Left kidney (tissue), 8 donors: ENCODE measurements around the gene FOXA1. TPM values are rescaled to one million over a fixed set of nuclear protein-coding genes. Genes with fewer than 3 reads are reported as not detected.

Experiments used
- DNase-seq: peaks from one replicate; pipeline ENCODE4 v3.0.0-alpha.2; 2013
- long read RNA-seq, 8 donors: transcript quantifications; one replicate each; lab custom pipeline, GENCODE V29; 2026
- polyA plus RNA-seq: library from polyadenylated mRNA; unstranded; fragments of 120-200 nt; gene quantifications from one replicate; pipeline ENCODE4 v1.2.1, GENCODE V29; 2013; ENCODE audit not compliant: insufficient read length

FOXA1 gene
- 3.2 TPM for polyA plus RNA-seq
- long read RNA-seq, donor 1, partial matches to known transcripts, result 0 of 1 reads
- long read RNA-seq, donor 1, other reads (novel, unspliced or antisense), result 0 of 1 reads
- long read RNA-seq, donor 2, partial matches to known transcripts, result 0 of 1 reads
- long read RNA-seq, donor 2, other reads (novel, unspliced or antisense), result 0 of 1 reads
- long read RNA-seq, donor 3, partial matches to known transcripts, result 0 of 2 reads
- long read RNA-seq, donor 3, other reads (novel, unspliced or antisense), result 0 of 2 reads
- long read RNA-seq, donor 4, result 0 reads
- long read RNA-seq, donor 5, partial matches to known transcripts, result 0 of 5 reads
- long read RNA-seq, donor 5, other reads (novel, unspliced or antisense), result 0 of 5 reads
- long read RNA-seq, donor 6, result 0 reads
- long read RNA-seq, donor 7, partial matches to known transcripts, result 0 of 1 reads
- long read RNA-seq, donor 7, other reads (novel, unspliced or antisense), result 0 of 1 reads
- long read RNA-seq, donor 8, partial matches to known transcripts, result 0 of 2 reads
- long read RNA-seq, donor 8, other reads (novel, unspliced or antisense), result 0 of 2 reads

DNA sequence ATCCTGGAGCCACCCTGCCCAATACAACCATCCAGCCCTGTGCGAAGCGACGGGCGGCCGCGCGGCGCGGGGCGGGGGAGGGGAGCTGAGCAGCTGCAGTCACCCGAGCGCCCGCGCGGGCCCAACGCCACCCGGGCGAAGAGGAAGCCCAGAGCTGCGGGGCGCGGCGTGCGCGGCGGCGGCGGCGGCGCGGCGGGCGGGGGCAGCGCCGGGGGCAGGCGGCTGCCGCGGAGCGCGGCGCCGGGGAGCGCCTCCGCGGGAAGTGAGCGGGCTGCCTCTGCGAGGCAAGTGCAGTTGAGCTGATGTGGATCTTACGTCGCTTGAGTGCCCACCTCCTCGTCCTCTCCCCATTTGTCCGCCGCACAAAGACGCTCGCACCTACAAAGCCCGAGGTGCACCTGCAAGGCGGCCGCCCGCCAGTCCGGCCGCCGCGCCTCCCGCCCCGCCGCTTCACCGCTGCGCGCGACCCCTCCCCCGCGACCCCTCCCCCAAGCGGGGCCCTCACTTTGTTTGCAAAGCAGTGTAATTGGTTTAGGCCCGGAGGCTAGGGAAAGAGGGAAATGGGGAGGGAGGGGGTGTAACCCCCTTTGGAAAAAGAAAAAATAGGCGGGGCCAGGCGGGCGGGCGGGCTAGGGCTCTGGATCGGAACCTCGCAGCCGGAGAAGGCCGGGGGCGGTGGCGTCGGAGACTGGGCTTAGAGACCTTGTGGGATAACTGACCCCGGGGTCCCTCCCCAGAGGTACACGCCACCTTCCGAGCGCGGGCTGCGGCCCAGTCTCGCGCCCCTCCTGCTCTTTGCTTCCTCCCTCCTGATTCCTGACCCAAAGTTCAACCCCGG lies at the start of gene FOXA1, which contains the start of gene TTC6:
FOXA1 (minus strand) TSS at position 279 of the 838 bp plus-strand sequence; CDS start at position 2, 277 bp downstream.
TTC6 (plus strand) TSS at position 659 of the 838 bp plus-strand sequence. CDS start 26,436 bp downstream, outside the sequence.
- no peak for DNase-seq

DNA sequence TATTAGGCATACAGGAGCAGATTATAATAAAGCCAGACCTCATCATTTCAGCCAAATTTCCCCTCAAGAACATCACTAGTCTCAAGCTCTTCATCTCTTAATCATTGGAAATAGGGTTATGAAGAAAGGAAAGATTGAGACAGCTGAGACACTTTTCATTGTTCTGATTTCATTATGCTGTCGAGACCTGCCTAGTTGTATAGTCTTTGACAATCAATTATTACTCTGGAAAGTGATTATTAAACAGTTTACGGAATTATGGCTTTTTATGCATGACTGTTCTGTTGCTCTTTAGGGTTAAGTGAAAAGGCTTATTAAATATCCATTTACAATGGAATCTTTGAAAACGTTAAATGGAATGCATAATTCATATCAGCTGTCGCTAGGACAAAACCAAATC lies 48.7 kb upstream of the FOXA1 start:
- DNase-seq, result no peak

GRCh38 chr14:37642125-37642524 lies 47.1 kb upstream of the FOXA1 start:
- DNase-seq, result no peak

GRCh38 chr14:37641117-37641516 lies 46.1 kb upstream of the FOXA1 start:
- DNase-seq, result no peak

DNA sequence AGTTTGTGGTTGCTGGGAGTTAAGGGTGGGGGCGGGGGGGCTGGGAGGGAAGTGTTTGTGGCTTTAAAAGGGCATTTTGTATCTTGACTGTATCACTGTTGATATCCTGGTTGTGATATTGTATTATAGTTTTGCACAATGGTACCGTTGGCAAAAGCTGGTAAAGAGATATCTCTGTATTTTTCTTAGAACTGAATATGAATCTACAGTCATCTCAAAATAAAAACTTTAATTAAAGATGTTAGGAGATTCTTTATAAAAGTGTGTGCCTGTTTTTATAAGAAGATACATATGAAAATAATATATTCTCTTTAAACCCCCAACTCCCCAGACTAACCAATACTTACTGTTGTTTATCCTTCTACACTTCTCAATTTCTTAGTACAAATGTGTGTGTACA lies 43.5 kb upstream of the FOXA1 start:
- no peak for DNase-seq

- DNase-seq, result no peak
Measured at GRCh38 chr14:37637341-37637740, 42.3 kb upstream of the FOXA1 start.

DNA sequence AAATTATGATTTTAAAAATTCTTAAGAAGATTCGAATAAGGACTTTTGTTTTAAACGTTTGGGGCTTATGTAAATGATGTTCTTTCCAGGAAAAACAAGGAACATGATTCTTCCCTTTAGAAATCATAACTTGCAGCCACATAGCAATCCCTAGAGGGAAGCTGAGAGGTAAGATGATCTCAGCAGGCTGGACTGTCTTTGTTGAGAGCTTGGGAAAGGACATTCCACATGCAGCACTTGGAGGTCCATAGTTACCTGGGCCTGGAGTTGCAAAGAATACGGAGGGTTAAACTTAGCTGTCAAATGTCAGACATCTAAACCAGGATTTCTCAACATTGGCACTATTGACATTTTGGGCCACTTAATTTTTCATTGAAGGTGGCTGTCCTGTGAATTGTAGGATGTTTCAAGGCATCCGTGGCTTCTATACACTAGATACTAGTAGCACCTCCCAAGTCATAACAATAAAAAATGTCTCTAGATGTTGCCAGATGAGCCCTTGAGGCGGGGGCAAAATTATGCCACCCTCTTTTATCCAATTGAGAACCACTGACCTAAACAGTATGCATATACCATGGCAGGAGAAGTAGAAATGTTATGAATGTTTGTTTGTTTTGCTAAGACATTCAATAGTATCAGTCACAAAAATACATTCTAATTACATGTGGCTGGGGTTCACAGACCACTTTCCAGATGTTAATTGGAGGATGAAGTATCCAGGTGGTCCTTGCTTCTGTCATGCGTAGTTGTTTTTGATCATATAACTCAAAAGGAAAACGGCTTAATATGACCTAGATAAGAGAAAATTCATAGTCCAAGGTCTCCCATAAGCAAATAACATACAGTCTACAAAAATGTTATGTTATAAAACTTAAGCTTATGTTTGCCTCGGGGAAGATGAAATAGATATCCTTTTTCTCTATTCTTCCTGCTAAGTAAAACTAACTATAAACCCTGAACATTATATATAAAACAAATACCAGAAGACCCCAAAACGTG lies 30.8 kb upstream of the FOXA1 start:
- DNase-seq, result no peak

- DNase-seq, result no peak
Measured at GRCh38 chr14:37623971-37624370, 28.9 kb upstream of the FOXA1 start.

GRCh38 chr14:37623426-37623951 lies 28.4 kb upstream of the FOXA1 start:
- DNase-seq, result no peak

DNA sequence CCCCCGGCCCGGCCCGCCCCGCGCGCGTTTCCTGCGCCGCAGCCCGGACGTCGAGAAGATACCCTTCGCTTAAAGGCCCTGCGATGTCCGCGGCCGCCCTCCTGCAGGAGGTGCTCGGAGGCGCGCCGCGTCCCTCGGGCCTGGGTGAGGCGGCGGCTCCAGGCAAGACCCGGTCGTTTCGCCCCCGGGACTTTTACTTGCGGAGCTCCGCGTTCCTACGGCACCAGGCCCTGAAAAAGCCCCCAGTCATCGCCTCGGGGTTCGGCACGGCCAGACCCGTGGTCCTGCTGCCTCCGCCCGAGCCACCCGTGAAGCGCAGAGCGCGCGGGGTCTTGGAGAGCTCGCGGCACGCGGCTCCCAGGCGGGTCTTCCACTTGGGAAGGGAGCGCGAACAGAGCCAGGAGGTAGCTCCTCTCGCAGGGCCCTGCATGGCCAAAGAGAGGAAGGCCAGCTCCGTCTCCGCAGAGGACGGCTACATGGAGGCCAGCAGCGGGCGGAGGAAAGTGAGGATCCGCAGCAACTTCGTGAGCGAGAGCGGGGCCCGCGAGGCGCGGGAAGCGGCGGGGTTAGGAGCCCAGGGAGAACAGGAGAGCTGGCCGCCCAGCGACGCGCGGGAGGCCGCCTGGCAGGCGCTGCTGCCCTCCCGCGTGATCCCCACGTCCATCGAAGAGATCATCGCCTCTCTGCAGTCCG lies 27.3 kb upstream of the FOXA1 start:
- DNase-seq, result no peak

DNA sequence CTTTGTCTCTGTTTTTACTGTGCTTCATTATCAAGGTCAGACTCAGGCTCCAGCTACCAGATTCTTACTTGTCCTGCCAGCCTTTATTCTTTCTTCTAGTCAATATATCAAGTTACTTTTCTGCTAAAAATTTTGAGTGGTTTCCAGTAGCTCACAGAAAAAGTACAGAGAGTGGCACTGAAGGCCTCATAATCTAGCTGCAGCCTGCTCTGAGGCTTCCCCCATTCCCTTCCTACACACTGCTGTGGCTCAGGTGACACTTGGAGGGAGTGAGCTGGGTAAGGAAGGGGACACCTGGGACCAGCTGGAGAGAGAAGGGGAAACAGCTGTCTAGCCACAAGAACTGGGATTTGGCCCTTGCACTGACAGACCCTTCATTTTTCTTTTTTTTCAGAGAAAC lies 25.8 kb upstream of the FOXA1 start:
- DNase-seq, result no peak

DNA sequence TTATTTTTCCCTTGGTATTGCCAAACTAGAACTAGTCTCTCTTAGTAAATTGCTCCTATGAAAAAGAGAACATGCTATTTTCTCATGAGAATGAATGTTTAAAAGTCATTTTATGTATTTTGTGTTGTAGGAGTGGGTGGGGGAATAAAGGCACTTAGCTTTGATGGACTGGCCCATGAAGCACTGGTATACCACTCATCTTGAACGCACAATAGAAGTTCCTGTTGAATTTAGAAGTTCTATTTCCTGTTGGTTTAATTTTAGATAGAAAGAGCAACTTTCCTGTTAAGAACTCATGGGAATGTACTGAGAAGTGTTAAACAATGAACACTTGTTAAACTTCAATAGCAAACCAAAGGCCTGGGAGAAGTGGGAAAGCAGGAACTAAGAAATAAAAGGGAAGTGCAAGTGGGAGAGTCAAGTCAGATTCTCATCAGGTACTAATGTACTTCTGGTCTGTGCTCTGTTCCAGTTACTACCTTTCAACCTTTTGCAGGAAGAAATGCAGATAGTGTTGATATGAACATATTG lies 23.5 kb upstream of the FOXA1 start:
- DNase-seq, result no peak

GRCh38 chr14:37617864-37618365 lies 22.9 kb upstream of the FOXA1 start:
- no peak for DNase-seq

DNA sequence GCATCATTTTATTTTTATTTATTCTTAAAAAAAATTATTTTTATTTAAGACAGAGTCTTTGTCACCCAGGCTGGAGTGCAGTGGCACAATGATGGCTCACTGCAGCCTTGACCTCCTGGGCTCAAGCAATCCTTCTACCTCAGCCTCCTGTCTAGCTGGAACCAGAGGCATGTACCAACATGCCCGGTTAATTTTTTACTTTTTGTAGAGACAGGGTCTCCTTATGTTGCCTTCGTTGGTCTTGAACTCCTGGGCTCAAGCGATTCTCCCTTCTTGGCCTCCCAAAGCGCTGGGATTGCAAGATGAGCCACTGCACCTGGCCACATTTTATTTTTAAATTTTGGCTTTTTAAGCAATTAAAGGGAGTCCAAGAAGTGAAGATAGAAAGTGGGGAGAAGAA lies 21.8 kb upstream of the FOXA1 start:
- no peak for DNase-seq

- no peak for DNase-seq
Measured at GRCh38 chr14:37615582-37616289, 20.7 kb upstream of the FOXA1 start.

GRCh38 chr14:37610945-37611523 lies 16.0 kb upstream of the FOXA1 start:
- DNase-seq, result no peak

DNA sequence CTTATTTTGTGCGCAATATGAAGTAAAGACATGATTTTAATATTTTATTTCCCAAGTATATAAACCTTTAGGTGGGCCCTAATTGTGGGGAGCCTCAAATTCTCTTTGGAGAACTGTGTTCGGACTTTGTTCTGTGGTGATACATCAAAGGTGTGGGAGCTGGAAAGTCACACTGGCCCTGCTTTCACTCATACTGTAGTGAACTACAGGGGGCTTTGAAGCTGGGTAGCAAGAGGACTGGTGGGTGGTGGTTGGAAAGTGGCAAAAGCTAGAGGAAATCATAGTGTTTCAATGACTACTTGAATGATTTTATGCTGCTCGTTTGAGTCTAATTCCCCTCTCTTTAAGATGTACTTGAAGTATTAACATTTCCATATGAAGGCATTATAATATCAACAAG lies 13.6 kb upstream of the FOXA1 start:
- DNase-seq, result no peak

GRCh38 chr14:37606678-37607077 lies 11.6 kb upstream of the FOXA1 start:
- no peak for DNase-seq

DNA sequence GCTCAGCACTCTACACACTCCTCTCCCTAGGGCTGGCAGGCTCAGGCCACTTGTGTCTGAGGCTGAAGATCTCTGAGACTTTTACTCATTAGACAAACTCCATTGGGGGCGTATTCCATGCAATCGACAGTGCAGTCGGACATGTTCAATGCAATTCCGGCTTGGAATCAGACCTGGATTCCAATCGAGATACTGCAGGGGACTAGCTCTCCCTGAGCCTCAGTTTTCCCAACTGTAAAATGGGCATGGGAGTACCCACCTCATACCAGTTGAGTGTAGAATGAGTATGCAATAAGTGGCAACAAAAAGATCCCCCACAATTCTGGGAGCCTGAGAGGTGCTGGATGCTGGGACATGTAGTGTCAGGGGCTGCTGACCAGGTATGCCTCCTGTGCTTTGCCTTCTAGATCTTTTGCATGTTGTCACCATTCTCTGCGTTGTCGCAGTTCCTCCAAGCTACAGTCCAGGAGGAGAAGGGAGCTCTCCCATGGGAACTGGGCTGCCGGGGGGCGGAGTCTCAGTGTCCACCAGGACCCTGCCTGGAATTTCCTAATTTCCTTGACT lies 8.7 kb upstream of the FOXA1 start:
- no peak for DNase-seq
